ENCODE results near the gene DPP10. TPM values are rescaled to one million over a fixed set of nuclear protein-coding genes. Genes with fewer than 3 reads are reported as not detected.
"Not testable (repeated sequence)": the region's sequence is repeated elsewhere in the genome, so short reads cannot be mapped to it uniquely, and the experiment has no call there.

The DPP10 gene
- total RNA-seq, 1 experiment from 2014 or later, result 0.61 TPM

DNA sequence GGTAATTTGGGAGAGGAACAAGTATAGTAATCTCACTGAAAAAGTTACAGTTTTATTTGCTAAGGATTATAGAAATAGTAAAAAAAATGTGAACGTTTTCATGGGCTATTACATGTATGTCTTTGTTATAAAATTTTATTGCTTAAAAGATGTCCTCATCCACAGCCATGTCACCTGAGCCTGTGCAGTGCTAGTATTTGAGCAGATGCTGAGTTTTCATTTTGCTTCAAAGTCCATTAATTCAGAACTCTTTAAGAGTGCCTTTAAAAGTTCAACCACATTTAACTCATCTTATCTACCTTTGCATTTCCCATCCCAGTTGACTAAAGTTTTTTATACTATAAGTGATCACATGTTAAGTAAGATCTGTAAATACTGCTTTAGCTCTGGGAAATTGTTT, 52.6 kb downstream of the DPP10 start:
- no peak for DNase-seq (ENCODE audit: low read depth)
- in situ Hi-C loops (cut with HindIII; ENCODE audit: low pct_unique_long_range_greater_than_20kb, low sequenced_read_pairs), result no loop called here

DNA sequence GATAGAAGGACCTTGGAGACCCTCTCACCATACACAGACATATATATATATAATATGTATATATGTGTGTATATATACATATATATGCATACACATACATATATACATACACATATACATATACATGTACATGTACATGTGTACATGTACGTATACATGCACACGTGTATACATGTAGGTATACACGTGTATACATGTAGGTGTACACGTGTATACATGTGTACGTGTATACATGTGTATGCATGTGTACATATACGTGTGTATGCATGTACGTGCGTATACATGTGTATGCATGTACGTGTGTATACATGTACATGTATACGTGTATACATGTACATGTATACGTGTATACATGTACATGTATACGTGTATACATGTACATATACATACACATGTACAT, 54.5 kb downstream of the DPP10 start:
- in situ Hi-C loops (cut with HindIII; ENCODE audit: low pct_unique_long_range_greater_than_20kb, low sequenced_read_pairs), result no loop called here

DNA sequence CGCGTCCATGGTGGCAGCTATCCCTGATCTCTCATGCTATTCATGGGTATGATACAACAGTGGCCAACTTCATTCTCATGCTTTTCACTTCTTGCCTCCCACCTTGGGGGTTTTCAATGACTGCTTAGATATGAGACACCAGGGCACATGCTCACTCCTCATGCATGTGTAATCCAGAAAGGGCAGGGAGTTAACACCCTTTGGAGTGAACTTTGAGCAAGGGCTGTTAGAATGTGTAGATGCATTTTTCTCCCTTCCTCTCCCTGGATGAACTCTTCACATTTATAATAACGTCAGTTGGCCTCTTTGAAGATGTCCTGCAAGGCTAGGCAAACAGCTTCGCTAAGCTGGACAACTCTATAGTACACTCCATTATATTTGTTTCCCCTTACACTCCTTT, 56.7 kb downstream of the DPP10 start:
- DNase-seq (ENCODE audit: low read depth), result no peak
- in situ Hi-C loops (cut with HindIII; ENCODE audit: low pct_unique_long_range_greater_than_20kb, low sequenced_read_pairs), result no loop called here

More for the DNA sequence above, 54.5 kb downstream of the DPP10 start:
- DNase-seq (ENCODE audit: low read depth), result no peak

DNA sequence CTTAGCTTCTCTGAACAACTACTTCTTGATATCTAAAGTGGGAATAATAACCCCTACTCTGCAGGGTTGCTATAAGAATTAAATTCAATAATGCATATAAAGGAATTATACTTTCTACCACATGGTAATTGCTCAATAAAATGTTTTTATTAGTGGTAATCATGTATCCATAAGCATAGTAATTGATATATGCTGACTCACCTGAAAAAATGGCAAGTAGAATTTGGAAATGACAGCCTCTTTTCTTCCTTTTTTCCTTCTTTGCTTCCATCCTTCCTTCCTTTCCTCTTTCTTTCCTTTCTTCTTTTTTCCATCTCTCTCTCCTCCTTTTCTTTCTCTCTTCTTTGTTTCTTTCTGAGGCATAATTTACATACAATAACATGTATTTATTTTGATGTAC, 65.3 kb downstream of the DPP10 start:
- no peak for DNase-seq (ENCODE audit: low read depth)
- in situ Hi-C loops (cut with HindIII; ENCODE audit: low pct_unique_long_range_greater_than_20kb, low sequenced_read_pairs), result no loop called here

DNA sequence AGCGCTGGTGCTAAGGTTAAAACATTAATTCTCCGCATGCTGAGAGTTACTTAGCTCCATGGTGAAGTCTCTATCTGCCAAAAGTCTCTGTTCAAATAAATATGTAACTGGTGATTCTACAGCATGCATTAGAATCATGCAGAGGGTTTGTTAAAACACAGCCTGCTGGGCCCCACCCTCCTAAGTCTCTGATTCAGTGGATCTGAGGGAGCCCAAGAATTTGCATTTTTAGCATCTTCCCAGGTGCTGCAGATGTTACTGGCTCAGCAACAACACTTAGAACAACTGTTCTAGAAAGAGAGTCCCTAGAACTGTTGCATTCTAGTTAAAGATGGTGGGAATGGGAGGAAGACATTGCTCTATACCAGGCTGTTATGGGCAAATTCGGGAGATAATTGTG, 73.4 kb downstream of the DPP10 start:
- in situ Hi-C loops (cut with HindIII; ENCODE audit: low pct_unique_long_range_greater_than_20kb, low sequenced_read_pairs), result no loop called here
- no peak for DNase-seq (ENCODE audit: low read depth)

DNA sequence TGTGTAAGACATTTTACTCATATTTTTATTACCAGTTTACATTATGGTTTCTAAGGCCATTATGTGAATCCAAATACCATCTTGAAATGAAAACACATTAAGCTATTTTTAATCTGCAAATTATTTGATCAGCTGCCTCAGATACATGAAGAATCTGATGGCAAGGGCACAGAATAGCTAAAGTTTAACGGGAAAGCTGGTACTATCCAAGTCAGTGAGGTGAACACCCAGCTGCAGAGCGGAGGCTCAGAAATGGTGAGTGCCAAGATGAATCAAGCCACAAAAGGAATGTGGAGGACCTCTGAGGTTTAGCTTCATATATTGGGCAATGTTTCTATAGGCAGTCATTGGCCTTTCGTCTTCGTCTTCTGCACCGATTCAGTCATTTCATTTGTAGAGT, 75.1 kb downstream of the DPP10 start:
- no peak for DNase-seq (ENCODE audit: low read depth)
- in situ Hi-C loops (cut with HindIII; ENCODE audit: low pct_unique_long_range_greater_than_20kb, low sequenced_read_pairs), result no loop called here

DNA sequence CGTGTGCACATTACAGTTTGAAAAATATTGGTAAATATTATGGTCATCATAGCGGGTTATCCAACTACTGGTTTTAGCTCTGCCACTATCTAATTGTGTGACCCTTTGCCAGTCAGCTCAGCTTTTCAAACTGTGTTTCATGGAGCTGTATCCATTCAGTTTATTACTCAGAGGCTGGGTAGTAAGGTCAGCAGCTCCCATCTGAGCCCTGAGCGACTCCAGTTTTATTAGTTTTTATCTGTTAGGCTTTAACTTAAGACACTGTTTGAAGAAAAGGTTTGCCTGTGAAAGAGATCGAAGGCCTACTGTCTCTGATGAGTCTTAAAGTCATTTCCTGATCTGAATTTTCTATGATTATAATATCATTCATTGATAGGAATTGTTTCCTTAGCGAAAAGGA, 76.3 kb downstream of the DPP10 start:
- in situ Hi-C loops (cut with HindIII; ENCODE audit: low pct_unique_long_range_greater_than_20kb, low sequenced_read_pairs), result no loop called here
- no peak for DNase-seq (ENCODE audit: low read depth)

DNA sequence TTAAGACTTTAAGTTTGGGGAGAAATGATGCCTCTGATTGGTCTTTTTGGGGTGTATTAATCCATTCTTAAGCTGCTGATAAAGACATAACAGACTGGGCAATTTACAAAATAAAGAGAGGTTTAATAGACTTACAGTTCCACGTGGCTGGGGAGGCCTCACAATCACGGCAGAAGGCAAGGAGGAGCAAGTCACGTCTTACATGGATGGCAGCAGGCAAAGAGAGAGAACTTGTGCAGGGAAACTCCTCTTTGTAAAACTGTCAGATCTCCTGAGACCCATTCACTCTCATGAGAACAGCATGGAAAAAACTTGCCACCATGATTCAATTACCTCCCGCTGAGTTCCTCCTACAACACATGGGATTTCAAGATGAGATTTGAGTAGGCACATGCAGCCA, 80.2 kb downstream of the DPP10 start:
- in situ Hi-C loops (cut with HindIII; ENCODE audit: low pct_unique_long_range_greater_than_20kb, low sequenced_read_pairs); DNase-seq (ENCODE audit: low read depth): not testable (repeated sequence)

DNA sequence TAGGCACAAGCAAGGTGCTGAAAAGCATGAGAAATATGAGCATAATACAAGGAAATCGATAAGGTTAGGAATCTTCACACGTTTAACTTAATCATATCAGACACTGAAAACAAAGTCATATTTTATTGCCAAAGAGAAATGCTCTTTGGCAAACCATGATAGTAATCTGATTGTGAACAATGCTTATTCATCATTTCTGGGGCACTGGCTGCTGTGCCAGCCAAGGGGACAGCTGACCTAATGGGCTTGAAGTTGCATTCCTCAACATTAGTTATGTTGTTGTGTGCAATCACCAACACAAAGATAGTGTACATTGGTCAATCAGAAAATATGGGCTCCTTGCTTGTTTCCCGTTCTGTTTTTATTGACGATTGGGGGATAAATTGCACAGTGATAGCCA, 83.5 kb downstream of the DPP10 start:
- in situ Hi-C loops (cut with HindIII; ENCODE audit: low pct_unique_long_range_greater_than_20kb, low sequenced_read_pairs), result no loop called here
- no peak for DNase-seq (ENCODE audit: low read depth)

DNA sequence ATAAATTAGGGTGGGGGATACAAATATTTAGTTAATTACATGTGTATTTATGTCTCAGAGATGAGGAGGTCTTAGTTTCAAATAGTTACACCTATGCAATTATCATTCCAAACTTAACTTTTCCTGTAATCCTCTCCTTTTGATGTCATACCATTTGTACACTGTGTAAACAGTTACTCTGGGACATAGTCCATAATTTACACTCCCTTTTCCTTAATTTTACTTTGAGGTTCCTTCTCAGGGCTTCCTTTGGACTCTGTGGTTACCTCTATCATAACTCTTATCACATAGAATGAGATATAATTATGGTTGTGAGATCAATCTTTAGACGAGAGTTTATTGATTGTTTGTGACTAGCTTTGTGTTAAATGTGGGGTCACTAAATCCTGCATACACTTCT, 84.4 kb downstream of the DPP10 start:
- in situ Hi-C loops (cut with HindIII; ENCODE audit: low pct_unique_long_range_greater_than_20kb, low sequenced_read_pairs), result no loop called here
- no peak for DNase-seq (ENCODE audit: low read depth)

DNA sequence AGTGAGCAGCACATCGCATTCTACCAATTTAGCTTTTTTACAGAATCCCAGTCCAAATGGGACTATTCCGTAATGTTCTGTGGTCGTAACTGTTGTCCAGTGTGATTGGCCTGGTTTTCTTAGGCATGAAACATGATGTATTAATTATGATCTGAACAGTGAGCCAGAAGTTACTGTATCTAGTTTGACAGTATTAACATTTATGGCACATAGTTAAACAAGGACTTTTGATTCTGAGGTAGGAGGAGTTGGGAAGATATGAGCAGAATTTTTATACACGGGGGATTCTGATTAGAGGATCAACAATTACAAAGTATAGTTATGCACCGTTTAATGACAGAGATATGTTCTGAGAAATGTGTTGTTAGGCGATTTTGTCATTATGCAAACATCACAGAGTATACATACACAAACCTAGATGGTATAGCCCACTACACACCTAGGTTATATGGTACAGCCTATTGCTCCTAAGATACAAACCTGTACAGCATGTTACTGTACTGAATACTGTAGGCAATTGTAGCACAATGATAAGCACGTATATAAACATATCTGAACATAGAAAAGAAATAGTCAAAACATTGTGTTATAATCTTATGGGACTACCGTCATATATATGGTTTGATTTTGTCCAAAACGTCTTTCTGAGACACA, 85.0 kb downstream of the DPP10 start:
- in situ Hi-C loops (cut with HindIII; ENCODE audit: low pct_unique_long_range_greater_than_20kb, low sequenced_read_pairs), result no loop called here

DNA sequence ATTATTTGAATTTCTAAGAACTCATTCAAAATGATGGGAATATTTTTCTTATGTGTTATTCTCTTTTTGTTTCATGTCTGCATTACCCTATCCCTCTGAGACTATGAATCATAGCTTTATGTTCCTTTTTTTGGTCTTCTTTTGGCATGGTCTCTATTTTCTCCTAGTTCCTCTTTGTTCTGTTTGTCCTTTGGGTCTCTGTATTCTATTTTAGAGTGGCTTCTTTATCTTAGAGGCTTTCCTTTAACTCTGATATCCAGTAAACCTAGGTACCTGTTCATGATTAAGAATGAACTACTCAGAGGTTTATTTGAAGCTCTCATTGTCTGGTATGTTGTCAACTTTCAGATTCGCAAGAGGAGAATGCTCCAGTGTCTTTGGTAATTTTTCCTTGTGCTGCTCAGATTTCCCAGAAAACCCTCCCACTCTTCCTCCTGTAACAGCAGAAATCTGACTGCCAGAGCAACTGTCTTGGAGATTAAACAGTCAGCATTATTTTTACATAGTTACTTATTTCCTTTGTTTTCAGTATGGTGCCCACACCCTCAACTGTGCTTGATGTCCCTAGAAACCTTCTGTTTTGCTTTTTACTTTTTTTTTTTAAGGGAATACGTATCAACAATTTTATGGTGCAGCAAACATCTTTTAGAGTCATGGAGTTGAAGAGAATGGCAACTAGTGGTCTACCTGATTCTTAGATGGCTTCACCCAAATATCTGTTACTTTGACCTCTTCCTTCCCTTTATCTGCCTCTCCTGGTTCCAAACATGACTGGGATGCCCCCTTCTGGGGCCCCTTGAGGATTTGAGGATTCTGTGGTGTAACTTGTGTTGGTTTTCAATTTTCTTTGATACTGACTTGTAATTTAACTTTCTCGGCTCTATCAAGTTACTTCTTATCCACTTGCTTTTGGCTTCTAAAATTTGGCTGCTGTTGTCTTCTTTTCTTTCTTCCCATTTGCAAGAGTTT, 92.0 kb downstream of the DPP10 start:
- in situ Hi-C loops (cut with HindIII; ENCODE audit: low pct_unique_long_range_greater_than_20kb, low sequenced_read_pairs), result no loop called here
- no peak for DNase-seq (ENCODE audit: low read depth)

More for the DNA sequence above, 85.0 kb downstream of the DPP10 start:
- DNase-seq (ENCODE audit: low read depth), result no peak

DNA sequence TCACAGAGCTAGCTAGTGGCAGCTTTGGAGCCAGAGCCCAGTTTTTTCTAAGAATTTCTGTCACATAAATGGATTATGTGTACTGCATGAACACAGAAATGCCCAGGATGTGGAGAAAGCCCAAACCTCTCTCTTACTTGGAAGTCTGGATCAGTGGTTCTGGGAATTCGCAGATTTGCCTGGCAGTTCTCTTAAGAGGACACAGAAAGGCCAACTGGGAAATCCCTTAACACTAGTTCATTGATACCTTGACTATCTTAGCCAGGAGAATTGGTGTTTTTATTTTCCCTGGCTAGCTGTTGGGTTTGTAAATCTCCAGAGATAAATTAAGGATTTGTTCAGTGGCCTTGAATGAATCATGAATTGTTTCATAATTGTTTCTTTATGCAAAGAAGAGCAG, 95.3 kb downstream of the DPP10 start:
- DNase-seq (ENCODE audit: low read depth), result no peak
- in situ Hi-C loops (cut with HindIII; ENCODE audit: low pct_unique_long_range_greater_than_20kb, low sequenced_read_pairs), result no loop called here

DNA sequence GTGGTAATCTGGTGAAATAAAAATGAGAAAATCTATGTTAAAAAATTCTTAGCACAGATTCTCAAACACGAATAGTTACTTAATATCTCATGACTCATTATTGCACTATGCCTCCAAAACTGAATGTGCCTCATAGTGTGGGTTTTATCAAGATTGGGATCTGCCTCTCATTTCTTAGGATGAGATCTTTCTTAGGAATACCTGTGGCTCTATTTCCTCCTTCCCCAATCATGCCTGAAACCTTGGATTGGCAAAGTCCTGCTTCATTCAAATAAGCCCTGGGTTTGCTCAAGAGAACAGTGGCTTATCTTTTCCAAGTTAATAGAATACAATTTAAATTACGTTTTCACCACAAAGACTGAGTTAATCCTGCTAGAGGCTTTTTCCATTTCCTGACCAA, 100.3 kb downstream of the DPP10 start:
- no peak for DNase-seq (ENCODE audit: low read depth)
- in situ Hi-C loops (cut with HindIII; ENCODE audit: low pct_unique_long_range_greater_than_20kb, low sequenced_read_pairs), result no loop called here

DNA sequence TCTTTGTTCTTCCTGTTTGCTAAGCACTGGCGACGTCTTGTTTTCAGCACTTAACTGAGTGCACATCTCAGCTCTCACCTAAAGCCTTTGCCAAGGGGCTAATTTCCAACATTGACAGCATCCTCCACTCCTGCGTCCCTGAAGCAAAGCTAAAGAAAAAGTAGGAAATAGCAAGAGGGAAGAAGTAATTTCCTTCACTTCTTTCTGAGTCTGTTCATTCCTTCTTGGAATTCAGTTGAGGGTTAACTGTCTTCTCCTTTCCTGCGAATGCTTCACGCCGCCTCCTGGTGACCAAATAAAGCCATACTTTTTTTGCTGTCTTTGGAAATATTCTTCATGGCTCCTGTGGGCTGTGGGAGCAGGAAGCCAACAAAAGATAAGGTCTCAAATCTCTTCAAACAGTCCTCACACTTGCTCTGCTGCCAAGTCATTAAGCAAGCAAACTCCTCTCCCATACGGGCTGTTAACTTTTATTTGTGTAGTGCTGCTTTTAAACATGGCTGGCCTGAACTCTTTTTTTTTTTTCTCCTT, 100.9 kb downstream of the DPP10 start:
- DNase-seq (ENCODE audit: low read depth), result peak; percentile 12
- in situ Hi-C loops (cut with HindIII; ENCODE audit: low pct_unique_long_range_greater_than_20kb, low sequenced_read_pairs), result no loop called here

DNA sequence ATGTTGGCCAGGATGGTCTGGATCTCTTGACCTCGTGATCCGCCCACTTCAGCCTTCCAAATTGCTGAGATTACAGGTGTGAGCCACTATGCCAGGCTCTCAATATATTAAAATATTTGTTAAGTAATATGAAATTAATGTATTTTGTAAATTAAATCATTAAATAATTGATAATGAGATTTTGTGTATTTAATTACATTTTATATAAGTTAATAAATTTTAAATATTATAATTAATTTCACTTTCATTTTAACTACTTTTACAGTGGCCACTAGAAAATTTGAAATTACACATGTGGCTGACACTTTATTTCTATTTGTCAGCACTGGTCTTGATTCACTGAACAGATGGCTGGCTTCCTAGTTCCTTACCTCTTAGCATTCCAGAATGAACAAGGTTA, 102.6 kb downstream of the DPP10 start:
- in situ Hi-C loops (cut with HindIII; ENCODE audit: low pct_unique_long_range_greater_than_20kb, low sequenced_read_pairs), result no loop called here
- DNase-seq (ENCODE audit: low read depth), result no peak

DNA sequence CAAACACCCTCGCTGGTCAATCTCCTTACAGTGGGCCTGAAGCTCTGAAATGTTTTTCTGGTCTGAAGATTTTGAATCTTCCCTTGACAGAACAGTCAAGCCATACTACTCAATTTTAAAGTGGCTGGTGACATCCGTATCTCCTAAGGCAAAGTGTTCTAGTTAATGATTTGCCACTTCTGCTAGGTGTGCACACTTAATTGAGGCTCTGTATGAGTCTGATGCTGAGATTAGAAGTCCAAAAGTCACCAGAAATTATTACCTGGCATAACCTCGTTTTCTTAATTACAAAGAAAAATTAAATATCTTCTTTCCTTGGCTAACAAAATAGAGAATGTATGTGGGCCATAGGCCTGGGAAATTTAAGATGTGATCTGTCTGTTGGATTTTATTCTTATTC, 104.1 kb downstream of the DPP10 start:
- in situ Hi-C loops (cut with HindIII; ENCODE audit: low pct_unique_long_range_greater_than_20kb, low sequenced_read_pairs), result no loop called here

DNA sequence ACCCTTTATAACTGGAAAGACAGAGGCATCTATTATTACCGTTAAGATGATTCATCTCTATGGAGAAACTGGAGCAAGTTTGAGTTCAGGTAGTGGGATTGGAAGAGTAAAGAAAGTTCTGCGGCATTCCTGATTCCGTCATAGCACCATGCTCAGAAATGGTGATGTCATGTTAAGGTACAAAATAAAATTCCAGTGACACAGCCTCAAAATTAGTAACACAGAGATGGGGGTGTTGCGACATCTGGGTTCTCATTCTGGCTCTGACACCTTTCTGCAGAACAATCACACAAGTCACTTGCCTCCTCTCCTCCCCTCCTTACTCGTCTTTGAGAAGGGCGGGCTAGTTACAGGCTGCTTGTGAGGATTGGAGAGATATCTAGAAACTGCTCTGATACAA, 105.7 kb downstream of the DPP10 start:
- in situ Hi-C loops (cut with HindIII; ENCODE audit: low pct_unique_long_range_greater_than_20kb, low sequenced_read_pairs), result no loop called here

More for the DNA sequence above, 104.1 kb downstream of the DPP10 start:
- DNase-seq (ENCODE audit: low read depth), result no peak

DNA sequence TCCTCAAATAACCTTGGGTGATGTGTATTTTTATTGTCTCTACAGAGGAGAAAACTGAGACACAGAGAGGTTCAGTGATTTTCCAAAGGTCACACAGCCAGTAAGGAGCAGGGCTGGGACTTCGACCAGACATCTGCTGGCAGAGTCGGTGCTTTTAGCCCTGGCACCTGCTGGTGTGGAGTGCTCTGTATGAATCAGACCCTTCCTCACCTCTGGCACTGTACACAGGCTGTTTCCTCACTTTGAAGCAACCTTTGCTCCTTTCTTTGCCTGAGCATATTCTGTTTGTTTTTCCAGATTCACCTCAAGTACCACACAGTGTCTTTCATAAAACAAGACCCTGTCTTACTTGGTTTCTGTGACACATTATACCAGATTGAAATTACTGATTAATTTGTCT, 107.9 kb downstream of the DPP10 start:
- DNase-seq (ENCODE audit: low read depth), result no peak
- in situ Hi-C loops (cut with HindIII; ENCODE audit: low pct_unique_long_range_greater_than_20kb, low sequenced_read_pairs), result no loop called here

More for the DNA sequence above, 105.7 kb downstream of the DPP10 start:
- DNase-seq (ENCODE audit: low read depth), result no peak
